VCaP (cell line): ENCODE results near the gene PANK2.
"Not testable (repeated sequence)": the region's sequence is repeated elsewhere in the genome, so short reads cannot be mapped to it uniquely, and the experiment has no call there.

Source experiments
- H3K27ac ChIP-seq: fragments of 450-650 bp; 2 replicates; pipeline ENCODE4 v1.5.1; 2017
- TF ChIP-seq, protein P1 (sequence below): fragments of 450-650 bp; conservative IDR thresholded peaks from 2 replicates; pipeline ENCODE4 v1.5.1; 2017; ENCODE audit warnings: mild to moderate bottlenecking, moderate library complexity

The PANK2 gene

GRCh38 chr20:3934624-3935023 is 45.4 kb downstream of the PANK2 start:
- peak overlapping the region; percentile 45; the same call in 1 of the 2 replicates for H3K27ac ChIP-seq

DNA sequence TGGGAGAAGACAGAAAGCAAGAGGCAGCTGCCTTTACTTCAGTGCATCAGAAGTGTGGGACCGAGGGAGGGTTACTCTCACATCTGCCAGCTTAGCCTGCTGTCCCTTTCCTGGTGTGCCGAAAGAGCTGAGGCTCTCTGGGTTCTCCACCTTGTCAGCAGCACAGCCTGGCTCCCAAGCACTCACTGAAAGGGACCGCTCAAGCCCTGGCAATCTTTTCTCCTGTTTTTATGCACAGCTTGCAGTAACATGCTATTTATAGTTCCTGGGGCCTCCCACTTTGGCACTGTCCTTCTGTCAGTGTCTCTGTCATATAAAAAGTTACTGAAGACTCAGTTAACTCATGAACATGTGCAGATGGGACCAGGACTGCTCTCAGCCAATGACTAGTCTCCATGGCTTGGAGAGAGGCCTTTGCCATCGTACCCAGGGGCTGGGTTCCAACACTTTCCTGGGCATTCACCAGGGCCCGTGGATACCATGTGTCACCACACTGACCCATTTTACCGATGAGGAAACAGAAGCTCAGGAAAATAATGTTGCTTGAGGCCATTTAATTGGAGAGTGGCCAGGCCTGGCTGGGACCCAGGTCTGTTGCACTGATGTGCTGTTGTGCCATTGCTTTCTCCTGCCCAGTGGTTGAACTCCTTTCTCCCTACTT is 46.2 kb downstream of the PANK2 start:
- peak overlapping the region; percentile 45 for H3K27ac ChIP-seq
- TF ChIP-seq, protein P1, sequence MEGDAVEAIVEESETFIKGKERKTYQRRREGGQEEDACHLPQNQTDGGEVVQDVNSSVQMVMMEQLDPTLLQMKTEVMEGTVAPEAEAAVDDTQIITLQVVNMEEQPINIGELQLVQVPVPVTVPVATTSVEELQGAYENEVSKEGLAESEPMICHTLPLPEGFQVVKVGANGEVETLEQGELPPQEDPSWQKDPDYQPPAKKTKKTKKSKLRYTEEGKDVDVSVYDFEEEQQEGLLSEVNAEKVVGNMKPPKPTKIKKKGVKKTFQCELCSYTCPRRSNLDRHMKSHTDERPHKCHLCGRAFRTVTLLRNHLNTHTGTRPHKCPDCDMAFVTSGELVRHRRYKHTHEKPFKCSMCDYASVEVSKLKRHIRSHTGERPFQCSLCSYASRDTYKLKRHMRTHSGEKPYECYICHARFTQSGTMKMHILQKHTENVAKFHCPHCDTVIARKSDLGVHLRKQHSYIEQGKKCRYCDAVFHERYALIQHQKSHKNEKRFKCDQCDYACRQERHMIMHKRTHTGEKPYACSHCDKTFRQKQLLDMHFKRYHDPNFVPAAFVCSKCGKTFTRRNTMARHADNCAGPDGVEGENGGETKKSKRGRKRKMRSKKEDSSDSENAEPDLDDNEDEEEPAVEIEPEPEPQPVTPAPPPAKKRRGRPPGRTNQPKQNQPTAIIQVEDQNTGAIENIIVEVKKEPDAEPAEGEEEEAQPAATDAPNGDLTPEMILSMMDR, result no peak

More at GRCh38 chr20:3934624-3935023, 45.4 kb downstream of the PANK2 start:
- TF ChIP-seq, protein P1, result no peak

DNA sequence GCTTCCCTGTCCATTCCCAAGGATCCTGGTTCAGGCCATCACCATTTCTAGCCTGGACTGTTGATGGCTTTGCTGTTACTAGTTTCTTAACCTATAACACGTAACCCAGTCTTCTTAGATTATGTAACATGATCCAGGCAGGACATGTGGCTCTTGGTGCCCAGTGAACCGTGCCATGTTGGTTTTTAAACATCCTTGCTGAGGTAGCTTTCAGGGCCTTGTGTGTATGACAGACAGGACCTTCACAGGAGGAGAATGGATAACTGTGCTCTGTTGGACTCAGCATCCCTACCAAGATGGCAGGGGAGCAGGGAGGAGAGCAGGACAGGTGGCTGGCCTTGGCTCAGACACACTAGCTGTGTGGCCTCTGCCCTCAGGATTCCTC is 46.8 kb downstream of the PANK2 start:
- peak overlapping the region; percentile 45 for H3K27ac ChIP-seq
- TF ChIP-seq, protein P1, result no peak

DNA sequence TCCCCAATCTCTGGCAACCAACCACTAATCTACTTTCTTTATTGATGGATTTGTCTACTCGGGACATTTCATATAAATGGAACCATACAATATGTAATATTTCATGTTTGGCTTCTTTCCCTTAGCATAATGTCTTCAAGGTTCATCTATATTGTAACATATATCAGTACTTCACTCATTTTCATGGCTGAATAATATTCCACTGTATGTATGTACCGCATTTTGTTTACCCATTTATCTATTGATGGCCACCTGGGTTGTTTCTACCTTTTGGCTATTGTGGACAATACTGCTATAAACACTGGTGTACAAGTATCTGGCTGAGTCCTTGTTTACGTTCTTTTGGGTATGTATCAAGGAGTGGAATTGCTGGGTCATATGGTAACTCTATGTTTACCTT is 48.4 kb downstream of the PANK2 start:
- TF ChIP-seq, protein P1, result no peak

DNA sequence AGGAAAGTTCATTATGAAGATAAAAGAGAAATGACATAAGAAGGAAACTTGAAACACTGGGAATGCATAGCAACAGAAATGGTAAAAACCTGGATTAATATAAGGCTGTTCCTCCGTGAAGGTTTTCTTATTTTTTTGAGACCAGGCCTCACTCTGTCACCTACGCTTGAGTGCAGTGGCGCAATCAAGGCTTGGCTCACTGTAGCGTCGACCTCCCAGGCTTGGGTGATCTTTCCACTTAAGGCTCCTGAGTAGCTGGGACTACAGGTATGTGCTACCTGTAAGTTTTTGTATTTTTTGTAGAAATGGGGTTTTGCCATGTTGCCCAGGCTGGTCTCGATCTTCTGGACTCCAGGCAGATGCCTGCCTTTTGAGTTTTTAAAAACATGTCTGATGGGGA is 51.7 kb downstream of the PANK2 start:
- TF ChIP-seq, protein P1, result no peak
- H3K27ac ChIP-seq, result no peak overlapping the region

More for the DNA sequence above, 48.4 kb downstream of the PANK2 start:
- no peak overlapping the region for H3K27ac ChIP-seq

DNA sequence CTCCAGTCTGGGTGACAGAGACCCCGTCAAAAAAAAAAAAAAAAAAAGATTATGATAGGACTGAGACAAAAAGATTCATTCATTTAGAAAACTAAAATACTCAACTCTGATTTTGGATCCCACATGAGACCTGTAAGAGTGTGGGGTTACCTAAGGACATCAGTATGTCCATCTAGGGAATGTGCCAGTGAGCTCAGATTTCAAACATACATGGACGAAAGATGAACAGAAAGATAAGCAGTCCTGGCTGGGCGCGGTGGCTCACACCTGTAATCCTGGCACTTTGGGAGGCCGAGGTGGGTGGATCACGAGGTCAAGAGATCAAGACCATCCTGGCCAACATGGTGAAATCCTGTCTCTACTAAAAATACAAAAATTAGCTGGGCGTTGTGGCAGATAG is 57.5 kb downstream of the PANK2 start:
- not testable (repeated sequence) for H3K27ac ChIP-seq

GRCh38 chr20:3964719-3965118 is 75.5 kb downstream of the PANK2 start:
- TF ChIP-seq, protein P1, result no peak
- no peak overlapping the region for H3K27ac ChIP-seq

GRCh38 chr20:3966571-3966970 is 77.4 kb downstream of the PANK2 start:
- no peak overlapping the region for H3K27ac ChIP-seq
- TF ChIP-seq, protein P1, result no peak
